Breast epithelium (tissue), 4 donors: Measurements from ENCODE around the gene PRDM16. TPM values are rescaled to one million over a fixed set of nuclear protein-coding genes. Genes with fewer than 3 reads are reported as not detected.

ENCODE experiments used
- DNase-seq, 2 donors: peaks; one replicate each; pipeline ENCODE4 v3.0.0-alpha.2; 2019; ENCODE audit warnings: low spot score in 2 of 2
- H3K27ac ChIP-seq, 2 donors: fragments of 200-600 bp; sonication (generic) in 1 of 2; one replicate each; pipeline ENCODE4 v1.5.1; 2016 to 2019; ENCODE audit warnings: mild to moderate bottlenecking in 1 of 2
- H3K27me3 ChIP-seq, 2 donors: fragments of 200-600 bp; sonication (generic) in 1 of 2; one replicate each; pipeline versions ENCODE4 v1.5.1 to v1.6.0; 2017 to 2019; ENCODE audit warnings: control low read depth in 1 of 2, mild to moderate bottlenecking in 1 of 2
- H3K36me3 ChIP-seq: fragments of 200-600 bp; one replicate; pipeline ENCODE4 v1.5.1; 2019
- H3K4me1 ChIP-seq, 2 donors: fragments of 200-600 bp; sonication (generic); one replicate each; pipeline ENCODE4 v1.5.1; 2016 to 2019; ENCODE audit warnings: control low read depth in 1 of 2
- H3K4me3 ChIP-seq, 3 donors: fragments of 200-600 bp; sonication (generic); 1 replicate in 2 of 3; 2 replicates in 1 of 3; pipeline ENCODE4 v1.5.1; 2016 to 2019; ENCODE audit warnings: mild to moderate bottlenecking in 3 of 3, moderate library complexity in 2 of 3
- H3K9me3 ChIP-seq, 2 donors: fragments of 200-600 bp; sonication (generic) in 1 of 2; one replicate each; pipeline ENCODE4 v1.5.1; 2016 to 2019; ENCODE audit warnings: control low read depth in 1 of 2
- POLR2A ChIP-seq: fragments of 450-650 bp; IDR thresholded peaks from one replicate; pipeline ENCODE4 v1.6.1; 2016; ENCODE audit warnings: antibody characterized with exemption, mild to moderate bottlenecking, moderate library complexity
- POLR2AphosphoS5 ChIP-seq, 3 donors: sonication (generic); formaldehyde crosslinking; IDR thresholded peaks; one replicate each; pipeline ENCODE4 v1.6.1; 2017; ENCODE audit warnings: antibody characterized with exemption in 3 of 3
- intact Hi-C: fragments of 100-400 bp; cut with DNase I; formaldehyde crosslinking; loops from one replicate; pipeline ENCODE4 v1.15.1; 2023; ENCODE audit warnings: low total_unique reads
- total RNA-seq, 3 donors: library from RNA; depleted of rRNA; stranded (reverse); fragments of >200 nt; gene quantifications; one replicate each; pipeline ENCODE4 v1.1.0, GENCODE V29; 2016
- TF ChIP-seq, protein P1 (sequence below), 3 donors: fragments of 450-650 bp; IDR thresholded peaks; one replicate each; pipeline ENCODE4 v1.5.1; 2016 to 2017; ENCODE audit warnings: antibody characterized with exemption in 3 of 3, mild to moderate bottlenecking in 3 of 3, moderate library complexity in 3 of 3

The PRDM16 gene
- total RNA-seq, 3 donors from 2014 or later: 0.48 to 3.8 (median 3.6) TPM

GRCh38 chr1:3383679-3384078, 314.7 kb downstream of the PRDM16 start:
- intact Hi-C loops: loop anchor here (2.0 kb wide), 1 partner anchor 51 kb away; no protein-coding TSS in a partner anchor
- Histone ChIP-seq H3K4me3 (no peak overlapping the region), H3K4me1 (no peaks in the 10 kb centered on the region), H3K36me3 (no peaks in the 10 kb centered on the region), H3K27me3 (peaks cover 0 to 64% of the 10 kb centered on the region in 2 donors), H3K9me3 (no peaks in the 10 kb centered on the region), H3K27ac (no peak overlapping the region)
- TF ChIP-seq POLR2A (no peak), POLR2AphosphoS5 (IDR thresholded peaks at IDR 0.05) (no peak)
- TF ChIP-seq, protein P1, sequence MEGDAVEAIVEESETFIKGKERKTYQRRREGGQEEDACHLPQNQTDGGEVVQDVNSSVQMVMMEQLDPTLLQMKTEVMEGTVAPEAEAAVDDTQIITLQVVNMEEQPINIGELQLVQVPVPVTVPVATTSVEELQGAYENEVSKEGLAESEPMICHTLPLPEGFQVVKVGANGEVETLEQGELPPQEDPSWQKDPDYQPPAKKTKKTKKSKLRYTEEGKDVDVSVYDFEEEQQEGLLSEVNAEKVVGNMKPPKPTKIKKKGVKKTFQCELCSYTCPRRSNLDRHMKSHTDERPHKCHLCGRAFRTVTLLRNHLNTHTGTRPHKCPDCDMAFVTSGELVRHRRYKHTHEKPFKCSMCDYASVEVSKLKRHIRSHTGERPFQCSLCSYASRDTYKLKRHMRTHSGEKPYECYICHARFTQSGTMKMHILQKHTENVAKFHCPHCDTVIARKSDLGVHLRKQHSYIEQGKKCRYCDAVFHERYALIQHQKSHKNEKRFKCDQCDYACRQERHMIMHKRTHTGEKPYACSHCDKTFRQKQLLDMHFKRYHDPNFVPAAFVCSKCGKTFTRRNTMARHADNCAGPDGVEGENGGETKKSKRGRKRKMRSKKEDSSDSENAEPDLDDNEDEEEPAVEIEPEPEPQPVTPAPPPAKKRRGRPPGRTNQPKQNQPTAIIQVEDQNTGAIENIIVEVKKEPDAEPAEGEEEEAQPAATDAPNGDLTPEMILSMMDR (IDR thresholded peaks at IDR 0.05): no peak
- no peak for DNase-seq

- no peak for DNase-seq
- no peaks in the 10 kb centered on the region for H3K36me3 ChIP-seq
- H3K4me1 ChIP-seq: no peaks in the 10 kb centered on the region
- no peaks in the 10 kb centered on the region for H3K9me3 ChIP-seq
- intact Hi-C loops: no loop called here
- H3K27me3 ChIP-seq: peaks cover 0 to 72% of the 10 kb centered on the region in 2 donors
- TF ChIP-seq POLR2A (no peak), POLR2AphosphoS5 (IDR thresholded peaks at IDR 0.05) (no peak)
- TF ChIP-seq, protein P1 (IDR thresholded peaks at IDR 0.05): no peak
- no peak overlapping the region for H3K4me3 ChIP-seq
- no peak overlapping the region for H3K27ac ChIP-seq
Measured at GRCh38 chr1:3384407-3384806, 315.4 kb downstream of the PRDM16 start.

DNA sequence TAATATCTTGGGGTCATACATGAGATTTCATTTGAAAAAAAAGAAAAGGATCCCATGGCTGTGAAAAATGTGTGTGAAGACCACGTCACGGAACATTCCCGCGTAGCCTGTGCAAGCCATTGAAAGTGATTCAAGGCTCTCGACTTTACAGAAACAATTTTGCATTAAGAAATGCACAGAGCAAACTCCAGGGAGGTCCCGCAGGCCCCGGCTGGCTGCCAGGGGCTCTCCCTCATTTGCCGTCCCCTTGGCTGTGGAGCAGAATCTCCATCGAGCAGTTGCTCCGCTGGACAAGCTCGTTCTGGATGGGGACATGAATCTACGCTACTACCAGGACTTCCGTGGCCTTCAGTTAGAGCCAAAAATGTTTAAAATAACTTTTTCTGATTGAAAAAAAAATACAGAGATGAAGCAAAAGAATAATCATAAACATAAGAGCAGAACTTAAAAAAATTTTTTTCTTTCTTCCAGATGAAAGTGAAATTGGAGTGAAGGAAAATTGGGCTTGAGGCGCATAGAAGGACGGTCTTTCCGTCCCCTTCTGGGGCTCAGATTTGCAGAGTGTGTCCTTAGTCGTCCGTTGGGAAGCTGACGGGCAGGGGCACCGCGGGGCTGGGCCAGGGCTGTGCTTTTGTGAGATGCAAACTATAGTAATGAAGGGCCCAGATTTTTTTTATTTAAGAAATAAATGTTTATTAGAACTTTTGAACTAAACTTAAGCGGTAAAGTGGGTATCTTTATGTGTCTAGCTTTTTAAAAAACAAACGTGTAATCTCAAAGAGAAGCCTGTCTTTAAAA, 317.4 kb downstream of the PRDM16 start:
- TF ChIP-seq POLR2A (no peak), POLR2AphosphoS5 (IDR thresholded peaks at IDR 0.05) (no peak)
- TF ChIP-seq, protein P1 (IDR thresholded peaks at IDR 0.05): no peak
- Histone ChIP-seq H3K4me3 (no peak overlapping the region), H3K4me1 (no peaks in the 10 kb centered on the region), H3K27me3 (peaks cover 0 to 90% of the 10 kb centered on the region in 2 donors), H3K27ac (no peak overlapping the region), H3K9me3 (no peaks in the 10 kb centered on the region), H3K36me3 (no peaks in the 10 kb centered on the region)
- intact Hi-C loops: no loop called here
- no peak for DNase-seq

DNA sequence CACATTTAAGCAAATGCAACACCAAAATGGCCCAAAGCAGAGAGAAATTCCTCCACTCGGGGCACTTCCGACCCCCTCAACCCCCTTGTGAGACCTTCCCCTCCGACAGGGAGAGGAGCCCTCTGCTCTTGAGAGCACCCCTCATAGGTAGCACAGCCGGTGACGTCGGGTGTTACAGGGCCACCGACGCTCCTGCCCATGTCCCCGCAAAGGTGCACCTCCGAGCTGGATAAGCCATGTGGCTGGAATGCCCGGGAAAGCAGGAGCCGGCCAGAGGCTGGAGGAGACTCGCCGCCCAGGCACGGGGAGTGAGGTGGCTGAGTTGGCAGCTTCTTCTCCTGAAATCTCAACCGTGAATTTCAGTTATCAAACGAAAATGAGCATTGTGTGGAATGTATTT, 318.4 kb downstream of the PRDM16 start:
- intact Hi-C loops: no loop called here
- Histone ChIP-seq H3K36me3 (no peaks in the 10 kb centered on the region), H3K4me1 (no peaks in the 10 kb centered on the region), H3K4me3 (no peak overlapping the region), H3K27ac (no peak overlapping the region), H3K9me3 (no peaks in the 10 kb centered on the region), H3K27me3 (peaks cover 0 to 92% of the 10 kb centered on the region in 2 donors)
- no peak for DNase-seq
- TF ChIP-seq POLR2A (no peak), POLR2AphosphoS5 (IDR thresholded peaks at IDR 0.05) (no peak)
- TF ChIP-seq, protein P1 (IDR thresholded peaks at IDR 0.05): no peak

DNA sequence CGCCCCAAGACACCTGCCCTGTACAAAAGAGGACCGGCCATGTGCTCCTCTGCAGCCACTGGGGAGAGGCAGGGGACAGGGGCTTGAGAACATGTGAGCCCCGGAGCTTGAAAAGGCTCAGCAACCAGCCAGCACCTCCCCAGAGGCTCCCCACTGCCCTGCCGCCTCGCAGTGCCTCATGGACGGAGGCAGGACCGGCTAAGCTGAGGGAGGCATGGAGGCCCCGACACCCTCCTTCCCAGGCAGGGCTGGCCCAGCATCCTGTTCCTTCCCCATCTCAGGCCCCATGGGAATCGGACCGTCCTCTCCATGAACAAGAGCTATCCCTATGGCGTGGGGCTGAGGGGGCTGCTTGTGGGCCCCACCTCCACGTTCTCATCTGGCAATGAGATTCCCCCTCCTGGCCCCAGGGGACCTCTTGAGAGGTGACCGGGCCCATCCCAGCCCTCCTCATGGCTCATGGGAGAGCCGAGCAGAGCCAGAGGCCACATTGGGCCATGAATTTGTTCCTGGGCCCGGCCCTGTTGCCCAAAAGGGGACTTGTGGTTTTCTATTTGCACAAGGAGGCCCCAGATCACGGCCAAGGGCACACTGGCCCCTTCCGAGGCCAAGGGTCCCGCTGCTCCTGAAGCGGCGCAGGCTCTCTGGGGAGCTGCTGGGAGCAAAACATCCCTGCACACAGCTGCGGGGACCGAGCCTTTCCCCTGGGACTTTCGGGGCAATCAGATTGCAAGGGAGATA, 320.3 kb downstream of the PRDM16 start:
- H3K4me3 ChIP-seq: no peak overlapping the region
- no peak overlapping the region for H3K27ac ChIP-seq
- no peak for TF ChIP-seq POLR2AphosphoS5 (IDR thresholded peaks at IDR 0.05)
- no peaks in the 10 kb centered on the region for H3K9me3 ChIP-seq
- intact Hi-C loops: no loop called here
- H3K4me1 ChIP-seq: peaks cover 0 to 6% of the 10 kb centered on the region in 2 donors
- no peaks in the 10 kb centered on the region for H3K36me3 ChIP-seq
- H3K27me3 ChIP-seq: peaks cover 6 to 97% of the 10 kb centered on the region in 2 donors
- DNase-seq: no peak
